H1 (cell line): ENCODE results near the gene ANO9. TPM values are rescaled to one million over a fixed set of nuclear protein-coding genes. Genes with fewer than 3 reads are reported as not detected.

Experiments used
- CTCF ChIA-PET: fragments of 300-600 bp; sonication (Branson Sonifier 250); formaldehyde crosslinking; loops from one replicate; lab custom pipeline; 2021; ENCODE audit not compliant: partially characterized antibody; lab: Charles Lee
- POLR2A ChIA-PET: fragments of 300-600 bp; sonication (Branson Sonifier 250); formaldehyde crosslinking; loops from one replicate; lab custom pipeline; 2021; ENCODE audit warnings: inconsistent platforms; ENCODE audit not compliant: partially characterized antibody; lab: Charles Lee
- DNase-seq, 2 experiments: peaks; one replicate each; pipeline versions ENCODE4 v3.0.0 to v3.0.0-alpha.2; 2010 to 2022; ENCODE audit warnings: low spot score in 2 of 2, low read depth in 1 of 2, mixed read lengths in 1 of 2
- FAIRE-seq: peaks from 2 replicates; lab custom pipeline; 2011; peaks lifted over from hg19 to GRCh38; lab: Jason Lieb, UNC
- H2AFZ ChIP-seq: 2 replicates; pipeline ENCODE4 v1.8.1; 2012; ENCODE audit warnings: low read length, inconsistent platforms
- H2AK5ac ChIP-seq: 2 replicates; pipeline ENCODE4 v1.6.1; 2013; ENCODE audit warnings: low read depth, low read length
- H2BK120ac ChIP-seq: replicated peaks from 2 replicates; pipeline ENCODE3; 2013; ENCODE audit warnings: low read depth, low read length, inconsistent platforms
- H2BK12ac ChIP-seq: 2 replicates; pipeline ENCODE4 v1.6.1; 2013; ENCODE audit warnings: low read depth, low read length
- H2BK15ac ChIP-seq: 2 replicates; pipeline ENCODE4 v1.6.1; 2013; ENCODE audit warnings: low read length
- H2BK20ac ChIP-seq: 2 replicates; pipeline ENCODE4 v1.6.1; 2013; ENCODE audit warnings: low read length
- H2BK5ac ChIP-seq: 2 replicates; pipeline ENCODE4 v1.6.1; 2013; ENCODE audit warnings: low read depth, low read length
- H3K14ac ChIP-seq: 2 replicates; pipeline ENCODE4 v1.6.1; 2013; ENCODE audit warnings: inconsistent platforms; ENCODE audit not compliant: insufficient read length
- H3K18ac ChIP-seq: 2 replicates; pipeline ENCODE4 v1.6.1; 2013; ENCODE audit warnings: low read length; ENCODE audit errors: extremely low read depth
- H3K23ac ChIP-seq: 2 replicates; pipeline ENCODE4 v1.6.1; 2013; ENCODE audit warnings: inconsistent platforms; ENCODE audit not compliant: insufficient read length
- H3K23me2 ChIP-seq: 2 replicates; pipeline ENCODE4 v1.6.1; 2013; ENCODE audit warnings: low read depth, low read length
- H3K27ac ChIP-seq: 2 replicates; pipeline ENCODE4 v1.6.1; 2011; ENCODE audit warnings: low read depth, low read length, inconsistent platforms
- H3K27me3 ChIP-seq, 4 experiments: replicated peaks in 1 of 4; 1 replicate in 1 of 4; 2 replicates in 3 of 4; pipeline versions ENCODE4 v1.6.1 to v1.8.1; 2011 to 2013; ENCODE audit warnings: low read length in 3 of 4, mild to moderate bottlenecking in 3 of 4, inconsistent platforms in 2 of 4, mixed read lengths in 2 of 4, moderate library complexity in 1 of 4; ENCODE audit not compliant: control insufficient read depth in 3 of 4, insufficient read depth in 3 of 4; ENCODE audit errors: extremely low read depth in 1 of 4
- H3K36me3 ChIP-seq, 4 experiments: 2 replicates each; pipeline versions ENCODE4 v1.6.1 to v1.8.1; 2011 to 2013; ENCODE audit warnings: mild to moderate bottlenecking in 4 of 4, low read length in 3 of 4, moderate library complexity in 2 of 4, control low read depth in 1 of 4, inconsistent platforms in 1 of 4; ENCODE audit not compliant: insufficient read depth in 4 of 4, control insufficient read depth in 2 of 4
- H3K4ac ChIP-seq: replicated peaks from 2 replicates; pipeline ENCODE3; 2013; ENCODE audit warnings: low read length, low read depth, mixed read lengths, inconsistent platforms; ENCODE audit not compliant: insufficient read length
- H3K4me1 ChIP-seq, 4 experiments: replicated peaks in 1 of 4; 1 replicate in 1 of 4; 2 replicates in 3 of 4; pipeline versions ENCODE4 v1.6.1 to v1.8.1; 2011 to 2013; ENCODE audit warnings: low read length in 3 of 4, inconsistent platforms in 2 of 4, mixed read lengths in 1 of 4; ENCODE audit not compliant: insufficient read depth in 4 of 4, control insufficient read depth in 3 of 4
- H3K4me2 ChIP-seq, 2 experiments: 2 replicates each; pipeline versions ENCODE4 v1.6.1 to v1.8.1; 2011 to 2013; ENCODE audit warnings: low read depth in 2 of 2, low read length in 2 of 2, control low read depth in 1 of 2, inconsistent platforms in 1 of 2, mild to moderate bottlenecking in 1 of 2; ENCODE audit not compliant: insufficient read depth in 1 of 2
- H3K4me3 ChIP-seq, 4 experiments: fragments of 200-600, 300-600 bp in 1 of 4; sonication (generic), shearing (Covaris generic), sonication (Bioruptor Twin) in 1 of 4; 2 replicates each; pipeline versions ENCODE4 v1.5.1 to v1.8.1; 2011 to 2016; ENCODE audit warnings: low read length in 4 of 4, low read depth in 3 of 4, control low read depth in 2 of 4, inconsistent platforms in 2 of 4, mild to moderate bottlenecking in 2 of 4, mixed read lengths in 1 of 4, moderate library complexity in 1 of 4; ENCODE audit not compliant: insufficient read depth in 2 of 4; ENCODE audit errors: extremely low read depth in 1 of 4
- H3K56ac ChIP-seq: replicated peaks from 2 replicates; pipeline ENCODE3; 2013; ENCODE audit warnings: low read depth, mild to moderate bottlenecking, mixed read lengths, low read length, inconsistent platforms; ENCODE audit not compliant: insufficient read length
- H3K79me1 ChIP-seq: 2 replicates; pipeline ENCODE4 v1.6.1; 2013; ENCODE audit warnings: low read depth, low read length, control low read depth
- H3K79me2 ChIP-seq, 2 experiments: 2 replicates each; pipeline versions ENCODE4 v1.6.1 to v1.8.1; 2012 to 2013; ENCODE audit warnings: low read length in 2 of 2, mild to moderate bottlenecking in 2 of 2, inconsistent platforms in 1 of 2; ENCODE audit not compliant: insufficient read depth in 2 of 2, control insufficient read depth in 1 of 2
- H3K9ac ChIP-seq, 4 experiments: replicated peaks in 1 of 4; 1 replicate in 1 of 4; 2 replicates in 3 of 4; pipeline versions ENCODE4 v1.6.1 to v1.8.1; 2011 to 2013; ENCODE audit warnings: low read depth in 3 of 4, low read length in 3 of 4, control low read depth in 2 of 4, mild to moderate bottlenecking in 2 of 4, moderate library complexity in 2 of 4, inconsistent platforms in 1 of 4; ENCODE audit errors: extremely low read depth in 1 of 4
- H3K9me3 ChIP-seq, 2 experiments: 2 replicates each; pipeline versions ENCODE4 v1.6.1 to v1.8.1; 2012 to 2013; ENCODE audit warnings: mild to moderate bottlenecking in 2 of 2, moderate library complexity in 2 of 2, control low read depth in 1 of 2, inconsistent platforms in 1 of 2, low read depth in 1 of 2, low read length in 1 of 2, mixed read lengths in 1 of 2; ENCODE audit not compliant: insufficient read depth in 2 of 2
- H4K20me1 ChIP-seq, 2 experiments: replicated peaks in 1 of 2; 2 replicates each; pipeline versions ENCODE3 to v1.8.1; 2011 to 2013; ENCODE audit warnings: inconsistent platforms in 2 of 2, low read length in 2 of 2, mild to moderate bottlenecking in 1 of 2; ENCODE audit not compliant: insufficient read depth in 2 of 2, control insufficient read depth in 1 of 2
- H4K5ac ChIP-seq: 2 replicates; pipeline ENCODE4 v1.6.1; 2013; ENCODE audit warnings: low read length, low read depth, mixed read lengths, inconsistent platforms; ENCODE audit not compliant: insufficient read length
- H4K8ac ChIP-seq: 2 replicates; pipeline ENCODE4 v1.8.0; 2013; ENCODE audit warnings: mild to moderate bottlenecking, moderate library complexity, low read length, inconsistent platforms; ENCODE audit not compliant: insufficient read depth; ENCODE audit errors: extremely low read depth
- H4K91ac ChIP-seq: replicated peaks from 2 replicates; pipeline ENCODE3; 2013; ENCODE audit warnings: low read length, mixed read lengths, inconsistent platforms; ENCODE audit not compliant: insufficient read length
- BRCA1 ChIP-seq: IDR thresholded peaks from 2 replicates; pipeline ENCODE4 v1.6.1; 2012; ENCODE audit warnings: low read depth, low read length, improper control_type of control experiment
- CEBPB ChIP-seq: IDR thresholded peaks from 2 replicates; pipeline ENCODE4 v1.6.1; 2012; ENCODE audit warnings: low read depth, low read length
- EGR1 ChIP-seq: IDR thresholded peaks from 2 replicates; pipeline ENCODE4 v1.6.1; 2011; ENCODE audit warnings: low read depth, low read length, borderline replicate concordance
- GABPA ChIP-seq: IDR thresholded peaks from 2 replicates; pipeline ENCODE4 v1.6.1; 2011; ENCODE audit warnings: mild to moderate bottlenecking, low read length, moderate library complexity, borderline replicate concordance; ENCODE audit not compliant: insufficient read depth
- GTF2F1 ChIP-seq: IDR thresholded peaks from 2 replicates; pipeline ENCODE4 v1.6.1; 2012; ENCODE audit warnings: low read depth, low read length, improper control_type of control experiment, borderline replicate concordance
- HDAC2 ChIP-seq, 2 experiments: fragments of 300-600 bp in 1 of 2; sonication (generic) in 1 of 2; IDR thresholded peaks; 2 replicates each; pipeline ENCODE4 v1.6.1; 2011 to 2012; ENCODE audit warnings: low read depth in 2 of 2, low read length in 2 of 2, mild to moderate bottlenecking in 2 of 2, moderate library complexity in 2 of 2, borderline replicate concordance in 1 of 2, inconsistent platforms in 1 of 2
- SP1 ChIP-seq: IDR thresholded peaks from 2 replicates; pipeline ENCODE4 v1.6.1; 2011; ENCODE audit warnings: low read depth, low read length
- SP2 ChIP-seq: IDR thresholded peaks from 2 replicates; pipeline ENCODE4 v1.6.1; 2012; ENCODE audit warnings: mild to moderate bottlenecking, low read length, inconsistent platforms
- SP4 ChIP-seq: IDR thresholded peaks from 2 replicates; pipeline ENCODE4 v1.6.1; 2012; ENCODE audit warnings: low read length, inconsistent platforms
- SRF ChIP-seq: IDR thresholded peaks from 2 replicates; pipeline ENCODE4 v1.6.1; 2011; ENCODE audit warnings: mild to moderate bottlenecking, low read depth, low read length, moderate library complexity
- TEAD4 ChIP-seq: IDR thresholded peaks from 2 replicates; pipeline ENCODE4 v1.6.1; 2012; ENCODE audit warnings: low read depth, low read length, inconsistent platforms, mixed read lengths
- ZNF274 ChIP-seq: IDR thresholded peaks from 2 replicates; pipeline ENCODE4 v1.7.0; 2012; ENCODE audit warnings: low read length, borderline replicate concordance; ENCODE audit errors: extremely low read depth
- WGBS, 2 experiments: shearing (Covaris generic) in 1 of 2; methylation state at CpG; one replicate each; pipeline versions ENCODE4 v1.1.6 to v1.1.7; 2013 to 2015; ENCODE audit warnings: low lambda C conversion rate in 2 of 2, mixed read lengths in 2 of 2, inconsistent platforms in 1 of 2, low coverage in 1 of 2, missing lambda C conversion rate in 1 of 2; ENCODE audit not compliant: insufficient replicate concordance in 2 of 2, insufficient coverage in 1 of 2, insufficient read length in 1 of 2; ENCODE audit errors: extremely low coverage in 1 of 2, missing lambda C conversion rate in 1 of 2; 5-methylcytosine and 5-hydroxymethylcytosine counted together
- polyA plus RNA-seq, 7 experiments: library from polyadenylated mRNA; depleted of rRNA in 3 of 7; stranded (reverse) in 5 of 7; unstranded in 2 of 7; fragments of >200 nt in 5 of 7; fragments of 200-250 nt in 2 of 7; gene quantifications; 1 replicate in 5 of 7; 2 replicates in 1 of 7; 4 replicates in 1 of 7; pipeline versions ENCODE4 v1.2.1 to v1.2.3, GENCODE V29; 2011 to 2013; ENCODE audit warnings: missing spikeins in 2 of 7, mixed read lengths in 2 of 7
- total RNA-seq: library from RNA; stranded (reverse); fragmentation: NEBNext Ultra II Directional; extraction: Animal tissue kit (Norgen Biotek cat#: 25700); gene quantifications from 2 replicates; pipeline ENCODE4 v1.2.1, GENCODE V29; 2021

The ANO9 gene
- total and polyA plus RNA-seq, 2 of the 8 experiments (the other 6 are each of a cell fraction or from before 2014, with no cell fraction given) = 20.0 to 20.7 TPM

GRCh38 chr11:460331-461199 is 18.8 kb upstream of the ANO9 start:
- ChIA-PET CTCF (interaction anchor here (0.6 to 1.2 kb wide), 2 partner anchors 13 to 24 kb away, joined by 3 to 6 read pairs; no protein-coding TSS in a partner anchor), POLR2A (interaction anchor here (1.7 to 2.5 kb wide), 2 partner anchors 10 to 11 kb away, joined by 4 to 11 read pairs; partner anchors contain the start of gene PTDSS2)
- Histone ChIP-seq H4K91ac (no peak overlapping the region), H2BK5ac (peak overlapping the region; percentile 35; the same call in 1 of the 2 replicates), H2AK5ac (no peak overlapping the region), H3K18ac (no peak overlapping the region), H4K20me1 (peaks cover 1 to 18% of the 10 kb centered on the region in 2 experiments), H3K27me3 (no peaks in the 10 kb centered on the region), H3K9ac (no peak overlapping the region), H3K79me1 (peaks cover 25% of the 10 kb centered on the region), H2BK20ac (no peak overlapping the region), H3K9me3 (no peaks in the 10 kb centered on the region), H4K8ac (no peak overlapping the region), H3K23ac (no peak overlapping the region), H3K36me3 (peaks cover 5 to 13% (median 8%) of the 10 kb centered on the region in 4 experiments; a peak in 5 of 8 replicates), H3K23me2 (no peaks in the 10 kb centered on the region), H3K27ac (no peak overlapping the region), H4K5ac (no peak overlapping the region), H2BK120ac (no peak overlapping the region), H3K56ac (no peak overlapping the region), H3K79me2 (peaks cover 10 to 40% of the 10 kb centered on the region in 2 experiments), H3K4ac (no peak overlapping the region), H3K14ac (no peak overlapping the region), H3K4me3 (no peak overlapping the region), H2BK15ac (no peak overlapping the region), H3K4me2 (no peak overlapping the region), H3K4me1 (peaks cover 0 to 17% (median 3%) of the 10 kb centered on the region in 4 experiments; a peak in 5 of 7 replicates), H2AFZ (no peak overlapping the region), H2BK12ac (no peak overlapping the region)
- 90% methylated on average over 41 of the region's 41 CpGs; no CpG with 5 or more reads in 1 of the 2 experiments for WGBS, 2 experiments
- DNase-seq (no peak), FAIRE-seq (no peak)
- TF ChIP-seq SRF (no peak), BRCA1 (no peak), SP1 (no peak), TEAD4 (no peak), HDAC2 (IDR thresholded peaks at IDR 0.05; ENCODE audit: borderline replicate concordance in 1 of 2, low read depth in 2 of 2, low read length in 2 of 2) (no peak), SP2 (no peak), EGR1 (no peak), SP4 (no peak), ZNF274 (no peak), GTF2F1 (no peak), CEBPB (no peak), GABPA (no peak)
